MM.1S (cell line): ENCODE measurements around the gene C15orf40.
"Not testable (repeated sequence)": the region's sequence is repeated elsewhere in the genome, so short reads cannot be mapped to it uniquely, and the experiment has no call there.

ENCODE experiments used
- DNase-seq: peaks from one replicate; pipeline ENCODE4 v3.0.0-alpha.2; 2015
- H2AFZ ChIP-seq: fragments of 300-600 bp; sonication (generic); 2 replicates; pipeline ENCODE4 v1.6.0; 2016; ENCODE audit warnings: antibody characterized with exemption, low read length
- H3F3A ChIP-seq: fragments of 300-600 bp; sonication (generic); 2 replicates; pipeline ENCODE4 v1.6.1; 2016; ENCODE audit warnings: mild to moderate bottlenecking, antibody characterized with exemption, low read length, moderate library complexity, mixed read lengths; ENCODE audit not compliant: insufficient read depth
- H3K27ac ChIP-seq: fragments of 300-600 bp; sonication (generic); 2 replicates; pipeline ENCODE4 v1.5.1; 2016; ENCODE audit warnings: mild to moderate bottlenecking, low read length
- H3K27me3 ChIP-seq: fragments of 300-600 bp; sonication (generic); replicated peaks from 2 replicates; pipeline ENCODE4 v1.6.0; 2016; ENCODE audit warnings: low read length; ENCODE audit not compliant: insufficient read depth
- H3K36me3 ChIP-seq: fragments of 300-600 bp; sonication (generic); replicated peaks from 2 replicates; pipeline ENCODE4 v1.6.1; 2016; ENCODE audit warnings: mild to moderate bottlenecking, low read length, mixed read lengths; ENCODE audit not compliant: insufficient read depth
- H3K4me1 ChIP-seq: fragments of 300-600 bp; sonication (generic); 2 replicates; pipeline ENCODE4 v1.6.1; 2016; ENCODE audit warnings: low read length, mixed read lengths
- H3K4me2 ChIP-seq: fragments of 300-600 bp; sonication (generic); 2 replicates; pipeline ENCODE4 v1.6.0; 2016; ENCODE audit warnings: low read depth, low read length
- H3K4me3 ChIP-seq: fragments of 300-600 bp; sonication (generic); 2 replicates; pipeline ENCODE4 v1.5.1; 2016; ENCODE audit warnings: low read length, mixed read lengths
- H3K79me2 ChIP-seq: fragments of 300-600 bp; sonication (generic); 2 replicates; pipeline ENCODE4 v1.6.1; 2016; ENCODE audit warnings: mixed run types, low read length, mixed read lengths
- H3K9ac ChIP-seq: fragments of 300-600 bp; sonication (generic); 2 replicates; pipeline ENCODE4 v1.6.1; 2016; ENCODE audit warnings: low read length, mixed read lengths
- H3K9me2 ChIP-seq: fragments of 300-600 bp; sonication (generic); replicated peaks from 2 replicates; pipeline ENCODE4 v1.6.1; 2016; ENCODE audit warnings: mild to moderate bottlenecking, low read length, mixed read lengths; ENCODE audit not compliant: insufficient read depth
- H3K9me3 ChIP-seq: fragments of 300-600 bp; sonication (generic); replicated peaks from 2 replicates; pipeline ENCODE4 v1.6.1; 2016; ENCODE audit warnings: mild to moderate bottlenecking, low read length, mixed read lengths; ENCODE audit not compliant: insufficient read depth
- H4K20me1 ChIP-seq: fragments of 300-600 bp; sonication (generic); 2 replicates; pipeline ENCODE4 v1.6.1; 2016; ENCODE audit warnings: mild to moderate bottlenecking, low read length, moderate library complexity, mixed read lengths; ENCODE audit not compliant: insufficient read depth
- EZH2 ChIP-seq: fragments of 300-600 bp; sonication (generic); optimal IDR thresholded peaks from 2 replicates; pipeline ENCODE3; 2017; ENCODE audit warnings: low read depth, mild to moderate bottlenecking, antibody characterized with exemption, low read length, mixed read lengths
- EZH2phosphoT487 ChIP-seq: fragments of 300-600 bp; sonication (generic); IDR thresholded peaks from 2 replicates; pipeline ENCODE4 v1.6.1; 2018; ENCODE audit warnings: antibody characterized with exemption, low read length
- TF ChIP-seq, protein P1 (sequence below): fragments of 300-600 bp; sonication (generic); IDR thresholded peaks from 2 replicates; pipeline ENCODE4 v1.5.1; 2016; ENCODE audit warnings: antibody characterized with exemption, low read length, mixed read lengths

Gene C15orf40

GRCh38 chr15:82944056-82944455, 67.4 kb downstream of the C15orf40 start:
- TF ChIP-seq EZH2 (no peak), EZH2phosphoT487 (no peak)
- TF ChIP-seq, protein P1, sequence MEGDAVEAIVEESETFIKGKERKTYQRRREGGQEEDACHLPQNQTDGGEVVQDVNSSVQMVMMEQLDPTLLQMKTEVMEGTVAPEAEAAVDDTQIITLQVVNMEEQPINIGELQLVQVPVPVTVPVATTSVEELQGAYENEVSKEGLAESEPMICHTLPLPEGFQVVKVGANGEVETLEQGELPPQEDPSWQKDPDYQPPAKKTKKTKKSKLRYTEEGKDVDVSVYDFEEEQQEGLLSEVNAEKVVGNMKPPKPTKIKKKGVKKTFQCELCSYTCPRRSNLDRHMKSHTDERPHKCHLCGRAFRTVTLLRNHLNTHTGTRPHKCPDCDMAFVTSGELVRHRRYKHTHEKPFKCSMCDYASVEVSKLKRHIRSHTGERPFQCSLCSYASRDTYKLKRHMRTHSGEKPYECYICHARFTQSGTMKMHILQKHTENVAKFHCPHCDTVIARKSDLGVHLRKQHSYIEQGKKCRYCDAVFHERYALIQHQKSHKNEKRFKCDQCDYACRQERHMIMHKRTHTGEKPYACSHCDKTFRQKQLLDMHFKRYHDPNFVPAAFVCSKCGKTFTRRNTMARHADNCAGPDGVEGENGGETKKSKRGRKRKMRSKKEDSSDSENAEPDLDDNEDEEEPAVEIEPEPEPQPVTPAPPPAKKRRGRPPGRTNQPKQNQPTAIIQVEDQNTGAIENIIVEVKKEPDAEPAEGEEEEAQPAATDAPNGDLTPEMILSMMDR = no peak
- no peak overlapping the region for H3K4me2 ChIP-seq
- no peak overlapping the region for H3K9ac ChIP-seq
- no peaks in the 10 kb centered on the region for H3F3A ChIP-seq
- no peaks in the 10 kb centered on the region for H3K79me2 ChIP-seq
- no peak for DNase-seq
- no peaks in the 10 kb centered on the region for H4K20me1 ChIP-seq
- no peaks in the 10 kb centered on the region for H3K36me3 ChIP-seq
- H2AFZ ChIP-seq = no peak overlapping the region
- H3K9me3 ChIP-seq = no peaks in the 10 kb centered on the region
- no peaks in the 10 kb centered on the region for H3K9me2 ChIP-seq
- H3K4me3 ChIP-seq = no peak overlapping the region
- no peak overlapping the region for H3K27ac ChIP-seq
- H3K27me3 ChIP-seq = no peaks in the 10 kb centered on the region
- H3K4me1 ChIP-seq = no peaks in the 10 kb centered on the region

GRCh38 chr15:82943176-82943575, 68.3 kb downstream of the C15orf40 start:
- Histone ChIP-seq H3K27ac (no peak overlapping the region), H3K79me2 (no peaks in the 10 kb centered on the region), H3F3A (no peaks in the 10 kb centered on the region), H3K4me1 (no peaks in the 10 kb centered on the region), H2AFZ (no peak overlapping the region), H3K36me3 (no peaks in the 10 kb centered on the region), H3K9me3 (no peaks in the 10 kb centered on the region), H3K9ac (no peak overlapping the region), H3K4me2 (no peak overlapping the region), H3K9me2 (no peaks in the 10 kb centered on the region), H4K20me1 (no peaks in the 10 kb centered on the region), H3K27me3 (no peaks in the 10 kb centered on the region), H3K4me3 (no peak overlapping the region)
- TF ChIP-seq EZH2 (no peak), EZH2phosphoT487 (no peak)
- TF ChIP-seq, protein P1 = no peak
- no peak for DNase-seq

DNA sequence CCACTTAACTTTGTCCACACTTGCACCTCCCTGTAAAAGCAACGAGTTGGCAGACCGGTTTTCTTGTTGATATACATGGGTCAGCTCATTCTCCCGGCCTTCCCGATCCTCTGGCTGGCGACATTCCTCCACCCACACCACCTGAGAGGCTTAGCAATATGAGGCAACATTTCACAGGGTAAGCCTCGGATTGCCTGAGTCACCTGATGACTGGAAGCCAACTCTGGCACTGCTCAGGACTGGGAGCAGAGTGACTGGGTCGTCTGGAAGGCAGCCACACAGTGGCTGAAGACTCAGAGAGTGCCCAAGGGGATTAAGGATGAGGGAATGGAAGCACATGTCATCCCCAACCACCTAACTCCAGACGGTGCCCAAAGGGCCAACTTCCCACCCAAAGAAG, 68.7 kb downstream of the C15orf40 start:
- Histone ChIP-seq H4K20me1 (no peaks in the 10 kb centered on the region), H3K9me3 (no peaks in the 10 kb centered on the region), H3K4me3 (no peak overlapping the region), H3F3A (no peaks in the 10 kb centered on the region), H3K27me3 (no peaks in the 10 kb centered on the region), H3K27ac (no peak overlapping the region), H3K4me2 (no peak overlapping the region), H3K9ac (no peak overlapping the region), H3K79me2 (no peaks in the 10 kb centered on the region), H2AFZ (no peak overlapping the region), H3K36me3 (no peaks in the 10 kb centered on the region), H3K4me1 (no peaks in the 10 kb centered on the region), H3K9me2 (no peaks in the 10 kb centered on the region)
- TF ChIP-seq, protein P1 = no peak
- TF ChIP-seq EZH2phosphoT487 = no peak
- TF ChIP-seq EZH2 = no peak
- DNase-seq = no peak

- not testable (repeated sequence) for H3K36me3 ChIP-seq, H3K4me3 ChIP-seq, H3K27ac ChIP-seq, H3K9me3 ChIP-seq, H3K9me2 ChIP-seq, H3K9ac ChIP-seq, H3K79me2 ChIP-seq, H3K27me3 ChIP-seq, H3F3A ChIP-seq, H2AFZ ChIP-seq, DNase-seq, H3K4me2 ChIP-seq, H4K20me1 ChIP-seq, H3K4me1 ChIP-seq
Observed at GRCh38 chr15:82939678-82940077, 71.8 kb downstream of the C15orf40 start.
